Measurements from ENCODE around the gene CDS1. TPM values are rescaled to one million over a fixed set of nuclear protein-coding genes. Genes with fewer than 3 reads are reported as not detected.
"Not testable (repeated sequence)": the region's sequence is repeated elsewhere in the genome, so short reads cannot be mapped to it uniquely, and the experiment has no call there.

Gene CDS1
- total and polyA plus RNA-seq, 7 experiments from 2014 or later, result 0.39 to 0.95 (median 0.71) TPM; not detected in 1

DNA sequence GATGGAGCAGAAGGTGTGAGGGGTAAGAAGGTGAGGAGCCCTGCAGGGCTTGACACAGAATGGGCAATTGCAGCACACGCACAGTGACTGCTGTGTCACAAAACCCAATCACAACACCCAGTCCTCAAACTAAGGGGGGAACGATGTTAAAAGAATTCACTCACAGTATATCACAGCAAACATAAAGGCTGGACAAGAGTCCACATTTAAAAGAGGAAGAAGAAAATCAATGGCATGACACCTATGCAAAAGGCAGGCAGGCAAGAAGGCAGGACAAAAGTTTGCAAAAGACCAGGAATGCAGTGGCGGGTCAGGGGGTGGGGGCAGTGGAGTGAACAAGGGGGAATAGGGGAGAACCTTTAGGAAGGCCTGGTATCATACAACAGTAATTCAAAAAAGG lies 77.7 kb downstream of the CDS1 start:
- H3K4me1 Mint-ChIP-seq, result no peaks in the 10 kb centered on the region
- peaks cover 0 to 15% (median 13%) of the 10 kb centered on the region in 5 donors for H3K27me3 Mint-ChIP-seq
- peaks cover 4 to 20% (median 12%) of the 10 kb centered on the region in 11 donors for H3K9me3 Mint-ChIP-seq
- POLR2A ChIA-PET, result no interaction called here
- Histone ChIP-seq H3K4me3 (ENCODE audit: low read length) (no peak overlapping the region), H3K36me3 (ENCODE audit: control insufficient read depth in 2 of 3, insufficient read depth in 3 of 3, low read length in 3 of 3) (no peaks in the 10 kb centered on the region), H3K27ac (ENCODE audit: low read depth, low read length) (no peak overlapping the region), H3K27me3 (ENCODE audit: control insufficient read depth in 2 of 2, insufficient read depth in 2 of 2, low read length in 2 of 2) (no peaks in the 10 kb centered on the region), H3K9me3 (ENCODE audit: control insufficient read depth in 2 of 3, low read length in 3 of 3) (peaks cover 0 to 5% (median 0%) of the 10 kb centered on the region in 3 experiments), H3K4me1 (ENCODE audit: control insufficient read depth in 2 of 2, insufficient read depth in 2 of 2, low read length in 2 of 2) (no peaks in the 10 kb centered on the region)
- CTCF ChIA-PET, result no interaction called here
- no peak overlapping the region for H3K27ac Mint-ChIP-seq
- peaks cover 0 to 9% (median 0%) of the 10 kb centered on the region in 5 donors for H3K36me3 Mint-ChIP-seq
- DNase-seq, result no peak
- H3K4me3 Mint-ChIP-seq, result no peak overlapping the region
- intact Hi-C loops (cut with micrococcal nuclease), result no loop called here
- ATAC-seq, result no peak

DNA sequence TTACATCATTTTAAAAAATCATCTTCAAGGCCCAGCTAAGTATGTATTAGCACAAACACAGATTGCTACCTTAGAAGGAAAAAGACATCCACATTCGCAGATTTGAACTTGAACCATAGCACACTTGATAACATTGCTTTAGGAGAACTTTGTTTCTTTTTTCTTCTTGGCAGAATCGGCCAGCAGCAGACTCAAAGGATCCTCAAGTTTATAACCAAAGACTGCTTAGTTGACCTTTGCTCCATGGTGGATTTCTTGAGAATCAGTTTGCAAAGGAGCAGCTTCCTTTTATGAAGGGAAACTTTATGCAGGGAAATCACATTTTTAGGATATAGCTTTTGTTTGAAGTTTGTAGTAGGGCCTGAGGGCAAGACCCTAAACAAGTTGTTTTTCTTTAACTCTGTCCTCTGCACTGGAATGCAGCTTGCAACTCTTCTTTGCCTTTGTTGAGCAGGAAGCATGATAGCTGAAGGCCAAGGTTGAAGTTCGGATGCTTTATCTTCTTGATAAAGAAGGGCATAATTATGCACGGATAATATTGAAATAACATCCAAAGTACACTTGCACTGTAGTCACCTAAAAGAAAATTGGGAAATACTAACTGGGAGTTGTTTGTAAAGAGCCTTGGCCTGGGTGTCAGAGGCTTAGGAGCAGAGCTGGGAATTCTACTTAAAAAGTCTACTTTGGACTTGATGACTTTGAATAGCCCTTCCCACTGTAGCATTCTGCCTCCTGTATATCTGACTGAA lies 78.4 kb downstream of the CDS1 start:
- Histone ChIP-seq H3K36me3 (ENCODE audit: control insufficient read depth in 2 of 3, insufficient read depth in 3 of 3, low read length in 3 of 3) (no peaks in the 10 kb centered on the region), H3K9me3 (ENCODE audit: control insufficient read depth in 2 of 3, low read length in 3 of 3) (peaks cover 0 to 5% (median 0%) of the 10 kb centered on the region in 3 experiments), H3K27me3 (ENCODE audit: control insufficient read depth in 2 of 2, insufficient read depth in 2 of 2, low read length in 2 of 2) (no peaks in the 10 kb centered on the region), H3K4me1 (ENCODE audit: control insufficient read depth in 2 of 2, insufficient read depth in 2 of 2, low read length in 2 of 2) (no peaks in the 10 kb centered on the region), H3K27ac (ENCODE audit: low read depth, low read length) (no peak overlapping the region), H3K4me3 (ENCODE audit: low read length) (no peak overlapping the region)
- Mint-ChIP-seq H3K36me3 (peaks cover 0 to 8% (median 0%) of the 10 kb centered on the region in 5 donors), H3K4me1 (no peaks in the 10 kb centered on the region), H3K9me3 (peaks cover 3 to 18% (median 10%) of the 10 kb centered on the region in 11 donors), H3K4me3 (no peak overlapping the region), H3K27ac (no peak overlapping the region), H3K27me3 (peaks cover 0 to 13% (median 8%) of the 10 kb centered on the region in 5 donors)
- intact Hi-C loops (cut with micrococcal nuclease), result no loop called here
- ATAC-seq (no peak), DNase-seq (no peak)
- ChIA-PET POLR2A (no interaction called here), CTCF (no interaction called here)

DNA sequence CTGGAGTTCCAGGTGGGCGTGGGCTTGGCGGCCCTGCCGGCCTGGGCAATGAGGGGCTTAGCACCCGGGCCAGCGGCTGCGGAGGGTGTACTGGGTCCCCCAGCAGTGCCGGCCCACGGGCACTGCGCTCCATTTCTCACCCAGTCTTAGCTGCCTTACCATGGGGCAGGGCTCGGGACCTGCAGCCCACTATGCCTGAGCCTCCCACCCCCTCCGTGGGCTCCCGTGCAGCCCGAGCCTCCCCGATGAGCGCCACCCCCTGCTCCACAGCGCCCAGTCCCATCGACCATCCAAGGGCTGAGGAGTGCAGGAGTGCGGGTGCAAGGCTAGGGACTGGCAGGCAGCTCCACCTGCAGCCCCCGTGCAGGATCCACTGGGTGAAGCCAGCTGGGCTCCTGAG lies 81.8 kb downstream of the CDS1 start:
- H3K27ac ChIP-seq (ENCODE audit: low read depth, low read length); intact Hi-C loops (cut with micrococcal nuclease); ATAC-seq; H3K36me3 Mint-ChIP-seq; H3K27ac Mint-ChIP-seq; H3K9me3 Mint-ChIP-seq; CTCF ChIA-PET; DNase-seq; H3K4me1 Mint-ChIP-seq; POLR2A ChIA-PET; H3K9me3 ChIP-seq (ENCODE audit: control insufficient read depth in 2 of 3, low read length in 3 of 3); H3K4me3 ChIP-seq (ENCODE audit: low read length); H3K36me3 ChIP-seq (ENCODE audit: control insufficient read depth in 2 of 3, insufficient read depth in 3 of 3, low read length in 3 of 3); H3K27me3 Mint-ChIP-seq; H3K27me3 ChIP-seq (ENCODE audit: control insufficient read depth in 2 of 2, insufficient read depth in 2 of 2, low read length in 2 of 2); H3K4me1 ChIP-seq (ENCODE audit: control insufficient read depth in 2 of 2, insufficient read depth in 2 of 2, low read length in 2 of 2); H3K4me3 Mint-ChIP-seq: not testable (repeated sequence)

DNA sequence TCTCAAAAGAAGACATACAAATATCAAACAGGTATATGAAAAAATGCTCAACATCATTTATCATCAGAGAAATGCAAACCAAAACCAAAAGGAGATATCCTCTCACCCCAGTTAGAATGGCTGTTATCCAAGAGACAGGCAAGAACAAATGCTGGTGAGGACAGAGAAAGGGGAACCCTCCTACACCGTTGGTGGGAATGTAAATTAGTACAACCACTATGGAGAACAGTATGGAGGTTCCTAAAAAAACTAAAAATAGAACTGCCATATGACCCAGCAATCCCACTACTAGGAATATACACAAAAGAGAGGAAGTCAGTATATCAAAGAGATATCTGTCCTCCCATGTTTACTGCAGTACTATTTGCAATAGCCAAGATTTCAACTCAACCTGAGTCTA lies 83.5 kb downstream of the CDS1 start:
- H3K9me3 ChIP-seq (ENCODE audit: control insufficient read depth in 2 of 3, low read length in 3 of 3), result no peaks in the 10 kb centered on the region
- peaks cover 0 to 4% (median 0%) of the 10 kb centered on the region in 11 donors for H3K9me3 Mint-ChIP-seq
- H3K4me1 Mint-ChIP-seq, result no peaks in the 10 kb centered on the region
- H3K27ac ChIP-seq (ENCODE audit: low read depth, low read length), result no peak overlapping the region
- DNase-seq (no peak), ATAC-seq (no peak)
- no peaks in the 10 kb centered on the region for H3K4me1 ChIP-seq (ENCODE audit: control insufficient read depth in 2 of 2, insufficient read depth in 2 of 2, low read length in 2 of 2)
- peaks cover 0 to 2% (median 0%) of the 10 kb centered on the region in 5 donors for H3K27me3 Mint-ChIP-seq
- H3K36me3 Mint-ChIP-seq, result no peaks in the 10 kb centered on the region
- H3K27ac Mint-ChIP-seq, result no peak overlapping the region
- intact Hi-C loops (cut with micrococcal nuclease), result no loop called here
- H3K27me3 ChIP-seq (ENCODE audit: control insufficient read depth in 2 of 2, insufficient read depth in 2 of 2, low read length in 2 of 2), result no peaks in the 10 kb centered on the region
- POLR2A ChIA-PET, result no interaction called here
- CTCF ChIA-PET, result no interaction called here
- no peaks in the 10 kb centered on the region for H3K36me3 ChIP-seq (ENCODE audit: control insufficient read depth in 2 of 3, insufficient read depth in 3 of 3, low read length in 3 of 3)
- no peak overlapping the region for H3K4me3 ChIP-seq (ENCODE audit: low read length)
- no peak overlapping the region for H3K4me3 Mint-ChIP-seq

DNA sequence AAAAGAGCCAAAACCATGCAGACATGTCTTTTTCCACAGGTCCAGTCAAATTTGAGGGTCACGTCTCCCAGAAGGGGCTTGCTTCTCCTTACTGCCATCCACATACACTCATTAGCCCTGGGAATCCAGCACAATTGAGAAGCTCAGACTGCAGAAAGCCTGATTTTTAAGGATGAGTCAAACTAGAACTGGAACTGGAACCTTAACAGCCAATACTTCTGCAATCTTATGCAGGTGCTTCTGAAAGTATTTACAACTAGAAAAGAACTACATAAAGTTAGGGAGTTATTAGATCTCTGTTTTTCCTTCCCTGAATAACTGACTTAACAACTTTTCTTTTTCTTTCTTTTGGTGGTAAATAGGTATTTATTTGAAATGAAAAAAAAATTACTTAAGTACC lies 86.3 kb downstream of the CDS1 start:
- H3K27ac Mint-ChIP-seq, result no peak overlapping the region
- POLR2A ChIA-PET, result no interaction called here
- Histone ChIP-seq H3K4me3 (ENCODE audit: low read length) (no peak overlapping the region), H3K27ac (ENCODE audit: low read depth, low read length) (no peak overlapping the region), H3K36me3 (ENCODE audit: control insufficient read depth in 2 of 3, insufficient read depth in 3 of 3, low read length in 3 of 3) (no peaks in the 10 kb centered on the region), H3K9me3 (ENCODE audit: control insufficient read depth in 2 of 3, low read length in 3 of 3) (no peaks in the 10 kb centered on the region), H3K4me1 (ENCODE audit: control insufficient read depth in 2 of 2, insufficient read depth in 2 of 2, low read length in 2 of 2) (no peaks in the 10 kb centered on the region), H3K27me3 (ENCODE audit: control insufficient read depth in 2 of 2, insufficient read depth in 2 of 2, low read length in 2 of 2) (no peaks in the 10 kb centered on the region)
- H3K27me3 Mint-ChIP-seq, result peaks cover 0 to 4% (median 0%) of the 10 kb centered on the region in 5 donors
- H3K9me3 Mint-ChIP-seq, result peaks cover 0 to 4% (median 0%) of the 10 kb centered on the region in 11 donors
- H3K4me1 Mint-ChIP-seq, result no peaks in the 10 kb centered on the region
- intact Hi-C loops (cut with micrococcal nuclease), result no loop called here
- no peaks in the 10 kb centered on the region for H3K36me3 Mint-ChIP-seq
- CTCF ChIA-PET, result no interaction called here
- ATAC-seq (no peak), DNase-seq (no peak)
- H3K4me3 Mint-ChIP-seq, result no peak overlapping the region

DNA sequence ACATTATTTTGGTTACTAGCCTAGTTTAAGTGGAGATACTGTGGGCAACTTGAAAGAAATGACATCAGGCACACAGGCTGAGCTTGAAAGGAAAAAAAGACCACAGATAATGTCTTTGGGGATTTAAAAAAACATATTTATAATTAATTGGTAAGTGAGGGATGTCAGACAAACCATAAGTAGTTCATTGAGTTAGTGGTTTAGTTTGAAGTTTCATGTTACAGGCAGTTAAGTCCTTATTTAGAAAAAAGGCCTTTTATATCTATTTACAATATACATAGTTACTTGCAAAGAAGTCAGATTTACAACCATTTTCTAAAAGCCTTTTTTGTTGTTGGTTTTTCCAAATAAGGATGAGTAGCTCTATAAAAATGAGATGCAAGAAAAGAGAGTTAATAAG lies 89.2 kb downstream of the CDS1 start:
- ChIA-PET POLR2A (no interaction called here), CTCF (no interaction called here)
- Histone ChIP-seq H3K4me1 (ENCODE audit: control insufficient read depth in 2 of 2, insufficient read depth in 2 of 2, low read length in 2 of 2) (no peaks in the 10 kb centered on the region), H3K4me3 (ENCODE audit: low read length) (no peak overlapping the region), H3K36me3 (ENCODE audit: control insufficient read depth in 2 of 3, insufficient read depth in 3 of 3, low read length in 3 of 3) (no peaks in the 10 kb centered on the region), H3K27me3 (ENCODE audit: control insufficient read depth in 2 of 2, insufficient read depth in 2 of 2, low read length in 2 of 2) (no peaks in the 10 kb centered on the region), H3K9me3 (ENCODE audit: control insufficient read depth in 2 of 3, low read length in 3 of 3) (no peaks in the 10 kb centered on the region), H3K27ac (ENCODE audit: low read depth, low read length) (no peak overlapping the region)
- ATAC-seq (no peak), DNase-seq (no peak)
- Mint-ChIP-seq H3K4me1 (no peaks in the 10 kb centered on the region), H3K4me3 (no peak overlapping the region), H3K36me3 (no peaks in the 10 kb centered on the region), H3K27me3 (peaks cover 0 to 4% (median 0%) of the 10 kb centered on the region in 5 donors), H3K27ac (no peak overlapping the region), H3K9me3 (no peaks in the 10 kb centered on the region)
- intact Hi-C loops (cut with micrococcal nuclease), result no loop called here

DNA sequence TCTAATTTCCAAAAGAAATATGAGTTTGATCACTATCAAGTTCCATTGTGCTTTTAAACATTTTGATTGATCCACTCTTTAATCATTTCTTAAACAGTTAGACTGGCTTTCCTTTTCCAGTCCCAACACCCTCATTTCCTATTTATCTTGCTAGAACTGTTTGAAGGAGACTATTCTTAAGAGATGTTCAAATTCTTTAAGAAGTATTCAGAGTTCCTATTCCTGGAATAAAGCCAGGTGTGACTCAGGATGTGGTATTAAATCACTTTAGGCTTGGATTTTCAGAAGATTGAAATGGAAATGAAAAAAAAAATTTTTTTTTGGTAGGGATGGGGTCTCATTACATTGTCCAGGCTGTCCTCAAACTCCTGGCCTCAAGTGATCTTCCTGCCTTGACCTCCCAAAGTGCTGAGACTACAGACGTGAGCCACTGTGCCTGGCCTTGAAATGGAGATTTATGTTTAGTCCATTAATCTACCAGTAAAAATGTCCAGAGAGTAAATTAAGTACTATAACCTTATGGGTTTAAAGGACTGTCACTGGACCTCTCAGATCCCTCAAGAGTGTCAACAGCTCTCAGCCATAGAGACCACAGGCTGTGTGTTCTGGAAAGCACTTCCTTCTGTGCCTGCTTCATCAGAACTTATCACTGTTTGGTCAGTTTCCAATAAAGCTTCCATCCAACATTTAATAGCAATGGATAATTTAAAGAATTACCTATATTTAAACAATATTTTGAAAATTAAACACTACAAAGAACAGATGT lies 90.7 kb downstream of the CDS1 start:
- Mint-ChIP-seq H3K36me3 (no peaks in the 10 kb centered on the region), H3K27ac (no peak overlapping the region), H3K9me3 (no peaks in the 10 kb centered on the region), H3K4me3 (no peak overlapping the region), H3K4me1 (no peaks in the 10 kb centered on the region), H3K27me3 (peaks cover 0 to 4% (median 0%) of the 10 kb centered on the region in 5 donors)
- H3K36me3 ChIP-seq (ENCODE audit: control insufficient read depth in 2 of 3, insufficient read depth in 3 of 3, low read length in 3 of 3), result no peaks in the 10 kb centered on the region
- no peaks in the 10 kb centered on the region for H3K9me3 ChIP-seq (ENCODE audit: control insufficient read depth in 2 of 3, low read length in 3 of 3)
- H3K27ac ChIP-seq (ENCODE audit: low read depth, low read length), result no peak overlapping the region
- H3K4me3 ChIP-seq (ENCODE audit: low read length), result no peak overlapping the region
- ChIA-PET CTCF (no interaction called here), POLR2A (no interaction called here)
- no peaks in the 10 kb centered on the region for H3K27me3 ChIP-seq (ENCODE audit: control insufficient read depth in 2 of 2, insufficient read depth in 2 of 2, low read length in 2 of 2)
- intact Hi-C loops (cut with micrococcal nuclease), result no loop called here
- H3K4me1 ChIP-seq (ENCODE audit: control insufficient read depth in 2 of 2, insufficient read depth in 2 of 2, low read length in 2 of 2), result no peaks in the 10 kb centered on the region
- ATAC-seq, result no peak
- DNase-seq, result no peak
